Urothelium cell line (cell line): ENCODE data around the gene GABRG3.
"Not testable (repeated sequence)": the region's sequence is repeated elsewhere in the genome, so short reads cannot be mapped to it uniquely, and the experiment has no call there.

Experiments used
- DNase-seq: peaks from one replicate; pipeline ENCODE4 v3.0.0; 2011; ENCODE audit warnings: low spot score, mixed read lengths
- FAIRE-seq: peaks from 2 replicates; lab custom pipeline; 2011; peaks lifted over from hg19 to GRCh38; lab: Jason Lieb, UNC

GABRG3 gene

DNA sequence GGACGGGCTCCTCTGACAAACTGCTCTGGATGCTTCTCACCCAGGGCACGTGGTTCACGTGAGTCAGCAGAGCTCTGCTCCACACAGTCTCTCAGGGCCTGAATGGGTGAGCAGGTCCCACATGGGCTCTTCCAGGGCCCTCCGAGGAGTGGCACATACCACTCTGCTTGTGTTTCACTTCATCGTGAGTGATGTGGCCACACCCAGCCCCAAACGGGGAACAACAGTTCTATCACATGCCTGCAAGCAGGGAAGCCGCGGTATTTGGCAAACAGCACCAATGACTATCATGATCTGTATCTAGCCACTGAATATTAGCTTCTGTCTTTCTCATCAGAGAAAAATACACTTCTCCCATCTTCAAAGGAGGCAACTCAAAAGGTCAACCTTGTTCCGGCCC is 352.8 kb downstream of the GABRG3 start:
- DNase-seq (no peak), FAIRE-seq (peak; percentile 37)

DNA sequence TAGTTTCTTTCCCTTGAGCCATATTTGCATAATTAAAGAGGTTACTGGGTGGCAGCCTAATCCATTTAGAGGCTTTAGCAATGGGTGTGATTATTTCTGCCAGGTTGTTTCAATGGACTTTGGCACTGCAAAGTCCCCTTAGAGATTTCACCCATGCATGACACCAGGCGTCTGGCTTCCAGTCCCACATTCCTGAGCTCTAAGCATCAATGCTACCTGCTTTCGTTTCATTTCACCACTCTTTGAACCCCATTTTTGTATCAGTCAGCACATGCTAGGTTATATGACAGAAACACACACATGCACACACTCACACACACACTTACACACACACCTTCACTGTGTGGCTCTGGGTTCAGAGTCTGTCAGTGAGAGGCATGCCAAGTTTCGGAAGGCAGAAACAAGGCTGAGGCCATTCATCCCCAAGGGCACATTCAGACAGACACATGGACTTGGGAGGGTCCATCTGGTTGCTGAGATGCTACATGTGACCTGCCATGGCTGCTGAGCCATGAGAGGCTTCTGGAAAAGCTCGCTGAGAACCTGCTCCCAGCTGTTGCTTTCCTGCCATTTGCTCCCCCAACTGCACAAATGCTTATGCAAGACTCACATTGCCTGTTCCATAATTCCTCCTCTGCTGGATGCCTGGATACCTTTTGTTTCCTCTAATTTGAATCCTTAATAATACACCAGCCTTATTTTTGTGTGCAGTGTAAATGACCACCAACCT is 354.1 kb downstream of the GABRG3 start:
- FAIRE-seq (no peak), DNase-seq (no peak)

DNA sequence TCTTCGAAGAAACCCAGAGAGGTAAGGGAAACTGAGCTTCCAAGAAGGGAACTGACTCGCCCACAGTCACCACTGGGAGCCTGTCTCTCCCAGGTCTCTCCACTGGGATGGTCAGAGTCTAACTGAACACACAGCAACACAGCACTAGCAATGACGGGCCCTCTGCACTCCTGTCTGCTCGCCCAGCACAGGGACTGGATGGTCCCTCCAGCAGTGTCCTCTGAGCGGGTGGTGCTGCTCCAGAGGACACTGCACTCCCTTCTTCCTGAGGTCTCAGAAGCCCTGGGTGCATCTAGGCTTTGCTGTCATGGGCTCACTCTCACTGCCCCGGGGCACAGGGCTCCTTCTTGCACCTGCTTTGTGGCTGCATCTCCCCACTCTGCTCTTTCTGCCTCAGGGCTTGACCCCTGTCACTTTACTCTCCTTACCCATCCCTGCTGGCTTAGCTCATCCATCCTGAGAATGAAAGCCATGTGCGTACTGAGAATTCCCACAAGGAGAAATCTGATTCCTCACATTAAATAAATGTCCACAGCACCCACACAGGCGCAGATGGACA is 356.6 kb downstream of the GABRG3 start:
- no peak for DNase-seq
- no peak for FAIRE-seq

DNA sequence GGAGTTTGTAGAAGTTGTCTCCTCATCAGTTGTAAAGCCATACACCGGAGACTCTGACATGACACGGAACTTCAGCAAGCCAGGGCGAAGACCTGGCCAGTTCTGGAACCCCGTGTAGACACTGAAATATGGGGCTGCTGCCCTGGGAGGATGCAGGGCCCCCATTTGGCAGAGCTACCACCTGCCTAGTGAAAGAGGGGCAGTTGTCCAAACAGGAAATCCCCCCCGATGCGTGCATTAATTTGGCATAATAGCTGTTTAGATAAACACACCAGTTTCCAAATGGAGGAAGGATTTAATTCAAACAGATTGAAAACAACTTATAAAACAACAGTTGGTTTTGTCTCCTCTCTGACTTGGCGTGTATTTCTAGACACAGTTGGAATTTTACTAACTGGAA is 357.2 kb downstream of the GABRG3 start:
- FAIRE-seq, result no peak
- no peak for DNase-seq

DNA sequence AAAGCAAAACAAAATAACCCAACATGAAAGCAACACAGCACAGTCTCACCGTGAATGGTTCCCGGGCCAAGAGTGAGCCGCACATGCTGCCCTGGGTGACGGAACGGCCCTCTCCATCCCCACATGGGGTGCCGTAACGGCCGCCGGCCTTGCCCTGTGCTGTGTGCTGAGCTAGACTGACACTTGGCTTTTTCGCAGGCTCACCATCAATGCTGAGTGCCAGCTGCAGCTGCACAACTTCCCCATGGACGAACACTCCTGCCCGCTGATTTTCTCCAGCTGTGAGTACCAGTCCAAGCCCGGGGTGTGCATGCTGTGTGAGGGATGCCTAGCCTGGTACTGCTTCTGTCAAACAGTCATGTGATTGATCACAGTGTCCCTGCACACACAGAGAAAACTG is 357.6 kb downstream of the GABRG3 start:
- FAIRE-seq (no peak), DNase-seq (no peak)

DNA sequence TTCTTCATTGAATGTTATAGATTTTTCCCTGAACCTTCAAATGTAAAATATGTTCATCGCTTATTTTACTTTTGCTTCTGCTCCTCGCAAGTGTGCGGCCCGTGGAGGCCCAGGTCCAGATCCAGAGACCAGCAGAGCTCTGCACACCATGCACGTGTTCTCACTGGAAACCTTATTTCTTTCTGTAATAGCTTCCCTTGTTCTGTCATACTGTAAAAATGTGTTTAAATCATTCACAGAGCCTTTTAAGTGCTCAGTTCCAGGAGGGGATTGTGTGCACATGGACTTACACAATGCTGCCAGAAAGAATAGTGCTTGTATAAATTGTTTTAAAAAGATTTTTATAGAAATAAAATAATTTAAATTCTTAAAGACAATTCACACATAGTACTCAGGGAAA is 359.3 kb downstream of the GABRG3 start:
- no peak for FAIRE-seq

DNA sequence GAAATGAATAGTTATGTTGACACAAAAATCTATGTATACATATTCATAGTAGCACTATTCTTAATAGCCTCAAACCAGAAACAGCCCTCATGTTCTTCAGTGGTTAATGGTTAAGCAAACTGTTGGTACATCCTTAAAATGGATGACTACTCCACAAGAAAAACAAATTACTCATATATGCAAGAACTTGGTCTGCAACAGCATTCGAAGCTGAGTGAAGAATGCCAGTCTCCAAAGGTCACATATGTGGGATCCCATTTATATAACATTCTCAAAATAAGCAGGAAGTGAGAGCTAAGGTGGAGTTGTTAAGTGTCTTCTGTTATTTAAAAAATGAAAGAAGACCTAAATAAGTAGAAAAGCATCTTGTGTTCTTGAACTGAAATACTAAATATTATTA is 365.7 kb downstream of the GABRG3 start:
- FAIRE-seq, result no peak
- no peak for DNase-seq

More for the DNA sequence above, 359.3 kb downstream of the GABRG3 start:
- no peak for DNase-seq

DNA sequence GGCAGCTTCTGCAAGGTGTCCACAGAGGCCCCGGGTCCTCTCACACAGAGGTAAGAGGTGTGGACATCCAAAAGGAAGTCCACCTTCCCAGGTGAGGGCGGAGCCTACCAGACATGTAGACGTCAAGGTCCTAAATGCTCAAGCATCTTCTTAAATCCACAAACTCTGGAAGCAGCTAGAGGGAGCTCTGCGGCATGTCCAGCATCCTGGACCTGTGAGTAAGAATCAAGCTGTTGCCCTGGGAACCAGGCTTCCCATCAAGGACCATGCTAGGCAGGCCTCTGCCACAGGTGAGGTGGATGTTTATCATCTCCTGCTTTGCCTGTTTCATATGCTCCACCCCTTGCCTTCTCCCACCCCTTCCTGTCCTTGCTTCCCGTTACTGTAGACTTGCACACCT is 368.2 kb downstream of the GABRG3 start:
- no peak for FAIRE-seq
- DNase-seq, result no peak

DNA sequence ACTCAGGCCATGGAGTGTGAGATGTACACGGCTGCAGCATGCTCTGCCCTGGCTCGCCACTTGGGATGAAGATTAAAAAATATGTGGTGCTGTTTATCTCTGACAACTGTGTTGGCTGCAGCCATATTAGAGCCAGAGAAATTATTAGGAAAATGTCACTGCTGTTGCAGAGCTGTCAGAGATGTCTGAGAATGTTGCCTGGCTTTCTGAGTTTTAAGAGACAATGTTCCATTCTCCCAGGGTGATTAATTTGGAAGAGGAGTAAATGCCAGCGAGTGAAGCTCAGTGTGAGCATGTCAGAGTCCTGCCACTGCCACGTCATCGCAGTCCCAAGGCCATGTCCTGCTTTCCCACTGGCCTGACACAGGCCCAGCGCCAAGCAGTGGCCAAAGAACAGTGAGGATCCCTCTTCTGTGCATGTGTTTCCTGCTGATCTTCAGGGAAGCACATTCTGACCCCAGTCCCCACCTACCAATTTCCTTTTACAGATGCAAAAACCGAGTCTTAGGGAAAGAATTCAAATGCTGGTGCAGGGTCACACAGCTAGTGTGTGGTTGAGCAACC is 370.9 kb downstream of the GABRG3 start:
- DNase-seq (no peak), FAIRE-seq (no peak)

DNA sequence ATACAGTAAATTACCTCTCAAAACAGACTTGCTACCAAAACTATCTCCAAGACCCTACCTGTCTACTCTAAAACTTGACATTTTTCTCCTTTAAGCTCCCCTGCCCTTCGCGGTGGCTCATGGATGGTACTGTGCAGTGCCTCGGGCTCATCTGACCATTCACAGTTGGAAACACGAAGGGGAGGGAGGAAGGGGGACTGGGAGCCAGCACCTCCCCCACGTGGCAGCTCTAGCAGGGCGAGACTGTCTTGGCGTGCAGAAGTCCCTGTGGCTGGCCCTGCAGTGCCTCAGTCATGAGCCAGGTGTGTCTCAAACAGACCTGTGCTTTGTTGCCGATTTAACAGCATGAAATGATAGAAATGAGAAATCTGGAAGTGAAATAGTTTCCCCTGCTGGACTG is 372.0 kb downstream of the GABRG3 start:
- no peak for DNase-seq
- no peak for FAIRE-seq

DNA sequence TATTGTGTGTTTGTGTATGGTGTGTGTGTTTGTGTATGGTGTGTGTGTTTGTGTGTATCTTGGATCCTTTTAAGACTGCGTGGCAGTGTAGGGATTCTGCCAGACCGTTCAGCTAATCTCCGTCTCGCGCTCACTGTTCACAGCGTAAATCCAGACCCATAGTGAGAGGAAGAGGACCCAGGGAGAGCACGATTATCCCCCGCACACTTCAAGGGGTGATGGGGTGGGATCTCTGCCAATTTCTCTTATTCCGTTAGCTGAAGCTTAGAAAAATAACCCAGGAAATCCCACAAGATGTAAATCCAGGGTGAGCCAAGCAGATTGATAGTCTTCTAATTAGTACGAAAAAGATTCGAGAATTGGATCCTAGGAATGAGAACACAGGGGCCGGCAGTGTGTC is 381.2 kb downstream of the GABRG3 start:
- no peak for DNase-seq
- FAIRE-seq, result no peak

DNA sequence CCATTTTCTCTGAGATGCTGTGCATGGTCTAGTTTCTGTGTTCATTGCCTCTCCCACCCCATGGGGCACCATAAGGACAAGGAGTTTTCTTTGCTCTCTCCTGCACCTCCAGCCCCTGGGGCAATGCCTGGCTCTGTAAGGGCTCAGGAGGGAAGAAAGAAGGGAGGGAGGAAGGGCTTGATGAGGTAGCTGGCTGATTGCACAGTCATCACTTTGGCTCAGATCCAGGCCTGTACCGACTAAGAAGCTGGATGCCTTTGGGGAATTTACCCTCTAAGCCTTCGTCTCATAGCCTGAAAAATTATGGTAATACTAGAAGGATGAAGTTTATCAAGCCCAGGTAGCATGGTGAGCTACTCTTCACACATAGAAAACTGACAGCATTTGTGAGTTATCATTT is 382.9 kb downstream of the GABRG3 start:
- peak; percentile 23 for DNase-seq
- FAIRE-seq, result no peak

DNA sequence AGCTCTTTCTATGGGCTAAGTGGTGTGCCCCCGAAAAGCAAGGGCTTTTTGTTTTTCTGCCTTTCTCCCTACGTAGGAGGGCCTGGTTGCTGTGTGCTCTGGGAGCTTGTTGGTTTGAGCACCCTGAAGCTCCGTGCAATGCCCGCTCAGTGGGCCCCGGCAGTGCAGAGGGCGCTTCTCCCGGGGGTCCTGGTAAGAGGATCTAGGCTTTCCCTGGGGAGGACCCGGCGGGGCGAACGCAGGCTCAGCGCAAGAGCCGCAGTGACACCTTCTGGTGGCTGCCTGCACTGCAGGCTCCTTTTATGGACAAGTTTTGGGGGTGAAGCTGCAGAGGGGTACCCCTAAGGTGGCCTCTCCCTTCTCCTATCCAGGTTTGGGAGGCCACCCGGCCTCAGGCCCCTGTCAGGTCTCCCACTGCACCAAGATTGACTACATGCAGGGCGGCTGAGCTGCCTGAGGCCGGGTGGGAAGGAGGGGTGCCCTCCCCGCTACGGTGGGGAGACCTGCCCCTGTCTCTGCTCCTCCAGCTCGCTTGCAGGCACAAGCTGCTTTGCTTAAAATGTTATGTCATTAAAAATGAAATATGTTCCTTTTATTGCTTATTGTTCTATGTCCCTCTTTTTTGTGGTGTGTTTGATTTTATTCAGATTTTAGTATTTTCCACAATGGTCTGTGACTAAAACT is 387.9 kb downstream of the GABRG3 start:
- DNase-seq (peak; percentile 48), FAIRE-seq (peak; percentile 72)

DNA sequence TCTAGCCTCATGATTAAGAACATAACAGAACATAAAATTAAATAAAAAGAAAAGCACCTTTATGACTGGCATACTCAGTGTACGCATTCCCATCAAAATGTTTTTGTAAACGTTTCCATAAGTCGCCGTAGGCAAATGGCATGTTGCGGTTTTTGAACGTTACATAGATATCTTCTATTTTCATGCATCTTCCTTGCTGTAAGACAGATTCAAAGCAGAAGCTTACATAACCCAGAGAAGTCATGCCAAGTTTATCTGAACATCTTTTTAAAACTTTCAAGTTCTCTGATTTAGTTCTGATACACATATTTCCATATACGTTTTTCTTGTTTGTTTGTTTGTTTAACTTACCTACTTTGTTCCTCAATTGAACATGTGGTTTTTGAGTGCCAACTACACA is 388.6 kb downstream of the GABRG3 start:
- DNase-seq (no peak), FAIRE-seq (no peak)

DNA sequence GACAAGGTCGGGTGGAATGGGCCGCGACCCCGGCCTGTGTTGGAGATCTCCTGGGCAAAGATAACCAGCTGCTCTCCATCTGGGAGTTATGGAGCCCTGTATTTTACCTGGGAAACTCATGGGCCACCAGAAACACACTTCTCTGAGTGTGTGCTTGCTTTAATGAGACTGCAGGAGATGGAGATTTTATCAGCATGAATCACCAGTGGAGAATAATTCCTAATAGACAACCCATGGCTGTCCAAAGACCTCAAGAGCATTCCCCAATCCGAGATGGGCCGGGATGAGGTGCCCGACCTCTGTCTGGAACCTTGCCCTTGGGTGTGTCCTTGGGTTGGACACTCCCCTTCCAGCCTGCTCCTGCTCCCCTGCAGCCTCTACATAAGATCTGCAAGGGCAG is 389.3 kb downstream of the GABRG3 start:
- FAIRE-seq (no peak), DNase-seq (no peak)

DNA sequence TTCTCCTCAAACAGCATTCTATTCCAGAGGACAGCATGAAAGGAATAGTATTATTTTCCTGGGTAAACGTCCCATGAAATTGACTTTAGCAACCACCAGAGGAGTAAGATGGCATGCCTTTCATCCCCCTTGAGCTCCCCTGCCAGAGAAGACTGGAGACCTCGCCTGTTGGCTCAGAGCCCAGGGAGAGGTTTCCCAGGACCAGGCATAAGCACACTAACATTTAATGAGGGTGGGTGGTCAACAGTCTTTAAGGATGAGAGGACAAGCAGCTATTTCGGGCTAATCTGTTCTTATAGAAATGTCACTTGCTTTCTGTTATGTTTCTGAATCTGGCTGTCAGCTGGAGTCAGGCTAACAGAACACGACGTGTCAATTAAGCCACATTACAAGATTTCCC is 390.5 kb downstream of the GABRG3 start:
- FAIRE-seq (no peak), DNase-seq (no peak)

DNA sequence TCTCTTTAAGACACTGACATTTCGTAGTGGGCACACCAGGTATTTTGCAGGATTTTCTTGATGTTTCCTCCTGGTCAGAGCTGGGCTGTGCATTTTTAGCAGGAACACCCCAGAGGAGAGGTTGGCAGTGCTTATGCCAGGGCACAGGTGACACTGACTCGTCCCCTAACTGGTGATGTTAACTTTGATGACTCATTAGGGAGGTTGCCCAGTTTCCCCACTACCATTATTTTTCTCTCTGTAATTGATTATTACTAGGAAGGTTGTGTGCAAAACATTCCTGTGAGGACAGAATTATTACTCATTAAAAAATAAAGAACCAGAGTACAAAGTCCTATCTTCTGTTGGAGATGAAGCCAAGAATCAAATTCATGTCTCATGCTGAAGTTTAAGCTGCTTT is 394.5 kb downstream of the GABRG3 start:
- FAIRE-seq (no peak), DNase-seq (no peak)

DNA sequence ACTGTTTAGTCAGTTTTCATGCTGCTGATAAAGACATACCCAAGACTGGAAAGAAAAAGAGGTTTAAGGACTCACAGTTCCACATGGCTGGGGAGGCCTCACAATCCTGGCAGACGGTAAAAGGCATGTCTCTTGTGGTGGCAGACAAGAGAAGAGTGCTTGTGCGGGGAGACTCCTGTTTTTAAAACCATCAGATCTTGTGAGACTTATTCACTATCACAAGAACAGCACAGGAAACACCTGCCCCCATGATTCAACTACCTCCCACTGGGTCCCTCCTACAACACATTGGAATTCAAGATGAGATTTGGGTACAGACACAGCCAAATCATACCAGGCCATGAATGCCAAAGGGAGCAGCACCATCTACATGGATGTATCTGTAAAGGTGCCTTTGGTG is 406.4 kb downstream of the GABRG3 start:
- not testable (repeated sequence) for DNase-seq, FAIRE-seq

DNA sequence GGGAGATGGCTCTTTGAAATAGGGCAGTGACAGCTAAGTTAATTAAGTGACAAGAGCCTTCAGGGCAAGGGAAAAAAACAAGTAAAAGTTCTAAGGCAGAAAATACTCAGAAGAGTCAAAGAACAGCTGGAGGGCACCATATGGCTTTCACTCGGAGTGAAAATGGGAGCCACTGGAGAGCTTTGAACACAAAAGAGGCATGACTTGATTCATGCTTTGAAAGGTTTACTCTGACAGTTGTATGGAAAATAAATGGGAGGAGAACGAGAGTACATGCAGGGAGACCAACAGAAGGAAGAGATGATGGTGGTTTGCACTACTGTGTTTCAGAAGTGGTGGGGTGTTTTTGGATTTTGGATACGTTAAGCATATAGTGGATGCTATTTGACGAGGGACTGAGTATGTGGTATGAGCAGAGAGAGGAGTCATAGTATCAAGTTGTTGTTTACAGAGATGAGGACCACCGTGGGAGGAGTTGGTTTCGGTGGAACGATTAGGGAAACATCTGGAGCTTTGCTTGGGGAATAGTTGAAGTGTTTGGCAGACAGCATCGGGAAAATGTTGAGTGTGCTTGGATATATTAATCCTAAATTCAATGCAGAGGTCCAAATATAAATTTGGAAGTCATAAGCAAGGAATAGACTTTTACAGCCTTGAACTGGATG is 411.5 kb downstream of the GABRG3 start:
- FAIRE-seq (no peak), DNase-seq (no peak)

DNA sequence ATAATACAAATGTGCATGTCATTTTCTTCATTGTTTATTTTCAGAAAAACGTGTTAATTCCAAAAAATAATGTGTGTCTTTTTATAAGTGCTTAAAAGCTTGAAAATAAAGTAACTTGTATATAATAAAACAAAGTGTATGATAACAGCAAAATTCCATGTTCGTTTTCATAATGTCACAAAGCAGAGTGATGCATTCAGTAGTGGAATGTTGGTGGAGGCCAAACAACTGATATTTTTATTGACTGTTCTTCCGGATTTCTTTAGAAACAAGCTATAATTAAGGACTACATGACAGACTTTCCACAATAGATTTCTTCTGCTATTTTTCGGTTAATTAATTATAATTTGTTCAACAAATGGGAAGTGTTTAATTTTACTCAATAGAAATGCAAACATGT is 412.7 kb downstream of the GABRG3 start:
- FAIRE-seq (no peak), DNase-seq (no peak)

DNA sequence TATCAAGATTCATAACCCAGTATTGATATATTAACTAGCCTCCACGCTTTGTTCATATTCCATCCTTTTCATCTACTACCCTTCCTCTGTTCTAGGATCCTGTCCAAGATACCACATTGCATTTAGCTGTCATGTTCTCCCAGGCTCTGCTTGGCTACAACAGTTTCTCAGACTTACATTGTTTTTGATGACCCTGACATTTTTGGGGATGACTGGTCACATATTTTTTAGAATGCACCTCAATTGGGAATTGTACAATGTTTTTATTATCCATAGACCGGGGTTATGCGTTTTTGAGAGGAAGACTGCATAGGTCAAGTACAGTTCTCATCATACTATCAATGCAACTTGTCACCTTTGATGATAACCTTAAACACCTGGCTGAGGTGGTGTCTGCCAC is 421.2 kb downstream of the GABRG3 start:
- FAIRE-seq, result no peak

More for the DNA sequence above, 421.2 kb downstream of the GABRG3 start:
- DNase-seq, result no peak
